A549 (cell line): ENCODE data around the gene HOXA10. TPM values are rescaled to one million over a fixed set of nuclear protein-coding genes. Genes with fewer than 3 reads are reported as not detected.

ENCODE experiments used
- ATAC-seq, 2 experiments: fragments of 200-7000 bp in 1 of 2; fragments of >200 bp in 1 of 2; cut with Nextera tagmentation in 1 of 2; cut with Tn5 transposase in 1 of 2; 3 replicates each; pipeline versions ENCODE4 v1.8.0 to v1.9.1; 2018 to 2020; ENCODE audit warnings: mild to moderate bottlenecking in 1 of 2, moderate library complexity in 1 of 2
- CTCF ChIA-PET: fragments of 300-600 bp; sonication (Branson Sonifier 250); formaldehyde crosslinking; extraction: SDS; loops from one replicate; lab custom pipeline; 2021; ENCODE audit warnings: antibody characterized with exemption, inconsistent platforms; lab: Yijun Ruan, JAX
- POLR2A ChIA-PET: fragments of 350-600 bp; formaldehyde crosslinking; extraction: SDS; loops from one replicate; lab custom pipeline; 2021; ENCODE audit warnings: antibody characterized with exemption, inconsistent platforms; lab: Yijun Ruan, JAX
- DNase-seq, 2 experiments: peaks; one replicate each; pipeline versions ENCODE4 v3.0.0 to v3.0.0-alpha.2; 2011 to 2016; ENCODE audit warnings: low read depth in 1 of 2, low spot score in 1 of 2
- FAIRE-seq: peaks from 2 replicates; lab custom pipeline; 2011; peaks lifted over from hg19 to GRCh38; lab: Jason Lieb, UNC
- H3K27ac ChIP-seq, 2 experiments: fragments of >200 bp; sonication (Bioruptor Twin); formaldehyde crosslinking; 3 replicates each; pipeline ENCODE4 v1.5.1; 2016 to 2017
- H3K4me1 ChIP-seq: fragments of >200 bp; sonication (Bioruptor Twin); formaldehyde crosslinking; 3 replicates; pipeline ENCODE4 v1.6.1; 2016
- H3K4me2 ChIP-seq: fragments of >200 bp; sonication (Bioruptor Twin); formaldehyde crosslinking; 3 replicates; pipeline ENCODE4 v1.6.1; 2016
- H3K4me3 ChIP-seq: fragments of >200 bp; sonication (Bioruptor Twin); formaldehyde crosslinking; 3 replicates; pipeline ENCODE4 v1.5.1; 2016
- H3K9me3 ChIP-seq: fragments of >200 bp; sonication (Bioruptor Twin); formaldehyde crosslinking; 3 replicates; pipeline ENCODE4 v1.6.1; 2016
- CBX2 ChIP-seq: fragments of 200-600 bp; sonication (generic); IDR thresholded peaks from 2 replicates; pipeline ENCODE4 v1.6.1; 2016; ENCODE audit warnings: low read depth, mild to moderate bottlenecking, borderline replicate concordance
- CHD4 ChIP-seq: fragments of 200-600 bp; sonication (generic); IDR thresholded peaks from 2 replicates; pipeline ENCODE4 v1.6.1; 2016; ENCODE audit warnings: antibody characterized with exemption, mild to moderate bottlenecking, borderline replicate concordance
- E2F6 ChIP-seq: IDR thresholded peaks from 2 replicates; pipeline ENCODE4 v1.6.1; 2012; ENCODE audit warnings: low read depth, borderline replicate concordance
- ELK1 ChIP-seq: fragments of 150-350 bp; IDR thresholded peaks from 2 replicates; pipeline ENCODE4 v1.6.1; 2014; ENCODE audit warnings: low read depth, mild to moderate bottlenecking, low read length
- EP300 ChIP-seq, 2 experiments: fragments of >200 bp; sonication (Bioruptor Twin); formaldehyde crosslinking; IDR thresholded peaks; 2 replicates in 1 of 2; 3 replicates in 1 of 2; pipeline ENCODE4 v1.6.1; 2016 to 2017
- FOXS1 ChIP-seq: fragments of 250-450 bp; sonication (Bioruptor Pico); IDR thresholded peaks from 2 replicates; pipeline ENCODE4 v1.5.0; 2020; ENCODE audit warnings: mild to moderate bottlenecking, moderate library complexity
- GATA3 ChIP-seq: IDR thresholded peaks from 2 replicates; pipeline ENCODE4 v1.6.1; 2012; ENCODE audit warnings: borderline replicate concordance
- HOXA7 ChIP-seq: fragments of 250-450 bp; sonication (Bioruptor Pico); IDR thresholded peaks from 2 replicates; pipeline ENCODE4 v1.5.0; 2020; ENCODE audit warnings: mild to moderate bottlenecking, moderate library complexity
- HOXB13 ChIP-seq: fragments of 250-450 bp; sonication (Bioruptor Pico); IDR thresholded peaks from 2 replicates; pipeline ENCODE4 v1.5.0; 2020; ENCODE audit warnings: low read depth, mild to moderate bottlenecking, moderate library complexity
- JUN ChIP-seq, 2 experiments: fragments of >200 bp; sonication (Bioruptor Twin); formaldehyde crosslinking; IDR thresholded peaks; 2 replicates in 1 of 2; 3 replicates in 1 of 2; pipeline ENCODE4 v1.6.1; 2016 to 2017
- KDM1A ChIP-seq: fragments of 200-600 bp; sonication (generic); IDR thresholded peaks from 2 replicates; pipeline ENCODE4 v1.6.1; 2016; ENCODE audit warnings: low read depth, mild to moderate bottlenecking
- MAX ChIP-seq: IDR thresholded peaks from 2 replicates; pipeline ENCODE4 v1.6.1; 2012
- POLR2A ChIP-seq: IDR thresholded peaks from 2 replicates; pipeline ENCODE4 v1.6.1; 2012; ENCODE audit warnings: mild to moderate bottlenecking, low read length
- RAD21 ChIP-seq, 2 experiments: fragments of >200 bp in 1 of 2; sonication (Bioruptor Twin) in 1 of 2; formaldehyde crosslinking in 1 of 2; IDR thresholded peaks in 1 of 2; conservative IDR thresholded peaks in 1 of 2; 2 replicates in 1 of 2; 3 replicates in 1 of 2; pipeline ENCODE4 v1.6.1; 2012 to 2018; ENCODE audit warnings: inconsistent platforms in 1 of 2
- RARB ChIP-seq: fragments of 250-450 bp; sonication (Bioruptor Pico); IDR thresholded peaks from 2 replicates; pipeline ENCODE4 v1.8.0; 2021; ENCODE audit warnings: mild to moderate bottlenecking, moderate library complexity
- REST ChIP-seq: fragments of 200-600 bp; sonication (generic); IDR thresholded peaks from 2 replicates; pipeline ENCODE4 v1.6.1; 2016; ENCODE audit warnings: antibody characterized with exemption, mild to moderate bottlenecking, moderate library complexity
- RFX5 ChIP-seq: fragments of 450-650 bp; IDR thresholded peaks from 2 replicates; pipeline ENCODE4 v1.7.1; 2014; ENCODE audit warnings: antibody characterized with exemption, mild to moderate bottlenecking, moderate library complexity
- RNF2 ChIP-seq: fragments of 200-600 bp; sonication (generic); IDR thresholded peaks from 2 replicates; pipeline ENCODE4 v1.6.1; 2016; ENCODE audit warnings: low read depth, mild to moderate bottlenecking, antibody characterized with exemption, moderate library complexity, borderline replicate concordance
- SMC3 ChIP-seq: fragments of >200 bp; sonication (Bioruptor Twin); formaldehyde crosslinking; IDR thresholded peaks from 3 replicates; pipeline ENCODE4 v1.6.1; 2018; ENCODE audit warnings: inconsistent platforms
- TFCP2L1 ChIP-seq: fragments of 250-450 bp; sonication (Bioruptor Pico); IDR thresholded peaks from 2 replicates; pipeline ENCODE4 v1.5.0; 2021; ENCODE audit warnings: mild to moderate bottlenecking
- USF2 ChIP-seq: fragments of 450-650 bp; IDR thresholded peaks from 2 replicates; pipeline ENCODE4 v1.6.1; 2014; ENCODE audit warnings: antibody characterized with exemption
- ZSCAN20 ChIP-seq: fragments of 250-450 bp; sonication (Bioruptor Pico); IDR thresholded peaks from 2 replicates; pipeline ENCODE4 v1.8.0; 2022; ENCODE audit warnings: mild to moderate bottlenecking, moderate library complexity
- WGBS: methylation state at CpG from one replicate; pipeline ENCODE4 v1.1.6; 2017; ENCODE audit errors: missing lambda C conversion rate; 5-methylcytosine and 5-hydroxymethylcytosine counted together
- polyA plus RNA-seq, 4 experiments: library from polyadenylated mRNA; depleted of rRNA in 3 of 4; stranded (reverse); fragments of >200 nt; fragmentation: RNase III in 1 of 4; extraction: RNeasy Plus Mini Kit Qiagen cat#74134 plus additional on column Dnase treatment in 1 of 4; gene quantifications; 2 replicates in 3 of 4; 3 replicates in 1 of 4; pipeline ENCODE4 v1.2.3, GENCODE V29; 2011 to 2017

The HOXA10 gene
- polyA plus RNA-seq, 2 of the 4 experiments (the other 2 are of a cell fraction) = 5.2 to 7.7 TPM

GRCh38 chr7:27156916-27157701, 17.0 kb downstream of the HOXA10 start:
- TF ChIP-seq TFCP2L1 (CRISPR knock-in tag) (no peak), POLR2A (no peak), RFX5 (no peak), CBX2 (no peak), RNF2 (no peak), CHD4 (no peak), HOXA7 (CRISPR knock-in tag) (no peak), GATA3 (no peak), ELK1 (no peak)
- TF ChIP-seq, all 56 proteins: peak for 0
- peak overlapping the region; percentile 51 for H3K4me3 ChIP-seq
- no peaks in the 10 kb centered on the region for H3K9me3 ChIP-seq
- 0 out of 3 replicates have a peak, but pooled peaks cover 3% of the 10 kb centered on the region for H3K4me1 ChIP-seq
- ATAC-seq (no peak), DNase-seq (no peak), FAIRE-seq (no peak)
- H3K4me2 ChIP-seq = peak overlapping the region; percentile 73
- ChIA-PET CTCF (interaction anchor here (0.7 to 3.5 kb wide), 9 partner anchors 8 to 792 kb away, joined by 3 to 32 read pairs (median 3); partner anchors contain the start of genes HOXA5 and HOXA6), POLR2A (interaction anchor here (0.8 to 1.2 kb wide), 7 partner anchors 14 to 782 kb away, joined by 3 to 7 read pairs (median 3); partner anchors contain the start of genes HOXA11 and HOXA5)
- peak overlapping the region; percentile 74 to 85 for H3K27ac ChIP-seq
- WGBS = 92% methylated on average over 23 of the region's 30 CpGs

GRCh38 chr7:27156508-27156898, 17.6 kb downstream of the HOXA10 start, which contains the start of gene HOXA7:
Gene HOXA7, minus strand, starts transcription at chr7:27156675. Its CDS starts 130 bp downstream, at chr7:27156545.
- POLR2A ChIA-PET = interaction anchor here (0.8 to 1.2 kb wide), 7 partner anchors 13 to 781 kb away, joined by 3 to 7 read pairs (median 3); partner anchors contain the start of genes HOXA11 and HOXA5
- DNase-seq = peak; percentile 73
- Histone ChIP-seq H3K4me1 (0 out of 3 replicates have a peak, but pooled peaks cover 3% of the 10 kb centered on the region), H3K4me3 (peak within 1 kb of the TSS; percentile 51), H3K4me2 (peak within 1 kb of the TSS; percentile 73), H3K27ac (peak within 1 kb of the TSS; percentile 74 to 85), H3K9me3 (no peaks in the 10 kb centered on the region)
- no peak for TF ChIP-seq HOXB13 (CRISPR knock-in tag)
- no peak for TF ChIP-seq KDM1A
- no peak for TF ChIP-seq REST
- peak in 1 of 2 experiments; percentile 40; a peak in 1 of 5 replicates for TF ChIP-seq JUN (IDR thresholded peaks at IDR 0.05)
- TF ChIP-seq RAD21 (conservative IDR thresholded peaks at IDR 0.05 in 1 of 2, IDR thresholded peaks at IDR 0.05 in 1 of 2) = no peak
- TF ChIP-seq FOXS1 (CRISPR knock-in tag) = no peak
- no peak for TF ChIP-seq ZSCAN20
- TF ChIP-seq RNF2 = no peak
- TF ChIP-seq RARB (CRISPR knock-in tag) = no peak
- TF ChIP-seq E2F6 = no peak
- TF ChIP-seq RFX5 = no peak
- no peak for TF ChIP-seq EP300 (IDR thresholded peaks at IDR 0.05)
- peak; percentile 98 for TF ChIP-seq USF2
- no peak for TF ChIP-seq SMC3
- peak; percentile 35; the same call in 1 of the 2 replicates for TF ChIP-seq MAX
- FAIRE-seq = no peak
- 50% methylated on average over 24 of the region's 33 CpGs for WGBS
- CTCF ChIA-PET = interaction anchor here (0.7 to 3.5 kb wide), 7 partner anchors 7 to 791 kb away, joined by 3 to 32 read pairs (median 5); partner anchors contain the start of genes HOXA5 and HOXA6
- ATAC-seq = peak; percentile 35 to 73; a peak in 3 of 6 replicates
